OCI-M2 (cell line): Measurements from ENCODE around the gene CCDC85C.

Experiments
- DNase-seq: peaks from one replicate; lab custom pipeline; 2025; ENCODE audit not compliant: unreplicated experiment; lab: John Stamatoyannopoulos, UW

CCDC85C gene

DNA sequence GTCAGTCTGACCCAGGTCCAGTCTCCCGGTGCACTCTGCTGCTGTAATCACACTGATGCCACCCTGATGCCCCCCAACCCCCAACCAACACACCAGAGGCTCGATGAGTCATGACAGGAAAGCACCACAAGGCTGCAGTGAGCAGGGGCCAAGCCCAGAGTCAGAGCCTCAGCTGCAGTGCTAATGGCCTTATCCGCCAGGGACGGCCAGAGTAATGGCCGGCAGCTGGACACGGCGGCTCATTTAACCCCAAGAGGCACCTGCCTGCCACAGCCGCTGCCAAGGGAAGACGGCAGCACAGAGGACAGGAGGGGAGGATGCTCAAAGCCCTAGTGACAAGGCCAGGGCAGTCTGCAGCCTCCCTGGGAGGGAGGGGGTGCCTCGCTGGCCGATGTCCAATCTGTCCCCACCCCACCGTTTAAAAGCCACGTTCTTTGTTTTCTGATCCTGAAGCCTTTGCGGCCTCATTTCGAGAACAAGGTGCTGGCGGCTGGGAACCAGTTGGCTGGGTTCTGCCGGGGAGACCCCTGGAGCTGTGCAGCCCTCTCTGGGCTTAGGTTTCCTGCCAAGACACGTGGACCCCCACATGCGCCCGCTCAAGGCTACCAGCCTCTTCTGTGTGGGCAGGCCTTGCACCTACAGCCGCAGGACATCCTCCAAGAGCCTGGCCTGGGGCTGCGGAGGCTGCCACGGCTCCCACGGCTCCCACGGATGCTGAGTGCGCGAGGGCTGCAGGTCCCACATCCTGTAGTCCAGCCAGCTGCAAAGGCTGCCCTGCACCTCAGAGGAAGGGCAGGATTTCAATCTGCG lies 13.1 kb downstream of the CCDC85C start:
- DNase-seq = no peak

DNA sequence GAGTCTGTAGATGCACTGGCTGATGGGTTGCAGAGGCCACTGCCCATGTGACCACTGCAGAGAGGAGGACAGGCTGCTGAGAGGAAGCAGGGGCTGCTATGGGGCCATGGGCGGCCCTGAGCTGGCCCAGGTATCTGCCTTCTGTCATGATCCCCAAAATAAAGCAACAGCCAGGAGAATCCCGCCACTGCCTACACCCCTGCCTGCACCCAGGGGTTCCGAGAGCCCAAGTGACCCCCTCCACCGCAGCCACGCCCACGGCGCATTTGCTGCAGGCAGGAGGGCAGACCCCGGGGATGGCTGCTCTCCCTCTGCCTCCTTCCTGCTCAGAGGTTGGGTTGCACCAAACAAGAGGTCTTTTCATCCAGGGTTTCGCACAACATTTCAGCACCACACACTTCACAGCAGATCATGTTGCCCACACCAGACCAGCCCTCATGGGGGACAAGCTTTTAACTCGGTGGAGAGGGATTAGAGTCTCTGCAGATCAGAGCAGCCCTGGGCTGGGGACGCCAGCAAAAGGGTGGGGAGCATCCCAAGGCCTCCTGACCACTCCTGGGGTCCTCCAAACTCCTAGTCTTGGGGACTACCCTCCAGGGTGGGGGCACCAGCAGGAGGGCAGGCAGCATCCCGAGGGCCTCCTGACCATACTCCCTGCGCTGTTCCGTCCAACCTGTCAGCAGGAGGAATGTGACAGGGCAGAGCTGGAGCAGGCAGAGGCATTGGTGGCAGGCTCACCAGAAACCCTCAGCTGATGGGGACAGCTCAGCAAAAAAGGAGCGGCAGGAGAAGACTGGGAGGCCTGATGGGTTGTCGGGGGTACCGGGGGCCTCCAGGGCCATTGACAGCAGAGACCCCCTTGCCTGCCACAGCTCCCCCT lies 14.1 kb downstream of the CCDC85C start:
- no peak for DNase-seq

DNA sequence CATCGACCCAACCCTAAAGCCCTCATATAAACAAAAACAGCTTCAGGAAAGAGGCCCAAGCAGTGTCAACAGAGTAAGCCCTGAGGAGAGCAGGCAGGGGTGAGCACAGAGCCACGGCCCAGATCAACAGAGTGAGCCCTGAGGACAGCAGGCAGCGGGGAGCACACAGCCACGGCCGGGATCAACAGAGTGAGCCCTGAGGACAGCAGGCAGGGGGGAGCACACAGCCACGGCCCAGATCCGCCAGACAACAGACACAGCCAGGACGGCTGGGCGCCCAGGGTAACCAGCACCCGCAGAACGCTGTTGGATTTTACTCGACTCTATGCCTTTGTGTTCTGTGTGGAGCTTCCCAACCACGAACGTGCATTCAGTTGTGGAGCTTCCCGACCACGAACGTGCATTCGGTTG lies 15.0 kb downstream of the CCDC85C start:
- no peak for DNase-seq

DNA sequence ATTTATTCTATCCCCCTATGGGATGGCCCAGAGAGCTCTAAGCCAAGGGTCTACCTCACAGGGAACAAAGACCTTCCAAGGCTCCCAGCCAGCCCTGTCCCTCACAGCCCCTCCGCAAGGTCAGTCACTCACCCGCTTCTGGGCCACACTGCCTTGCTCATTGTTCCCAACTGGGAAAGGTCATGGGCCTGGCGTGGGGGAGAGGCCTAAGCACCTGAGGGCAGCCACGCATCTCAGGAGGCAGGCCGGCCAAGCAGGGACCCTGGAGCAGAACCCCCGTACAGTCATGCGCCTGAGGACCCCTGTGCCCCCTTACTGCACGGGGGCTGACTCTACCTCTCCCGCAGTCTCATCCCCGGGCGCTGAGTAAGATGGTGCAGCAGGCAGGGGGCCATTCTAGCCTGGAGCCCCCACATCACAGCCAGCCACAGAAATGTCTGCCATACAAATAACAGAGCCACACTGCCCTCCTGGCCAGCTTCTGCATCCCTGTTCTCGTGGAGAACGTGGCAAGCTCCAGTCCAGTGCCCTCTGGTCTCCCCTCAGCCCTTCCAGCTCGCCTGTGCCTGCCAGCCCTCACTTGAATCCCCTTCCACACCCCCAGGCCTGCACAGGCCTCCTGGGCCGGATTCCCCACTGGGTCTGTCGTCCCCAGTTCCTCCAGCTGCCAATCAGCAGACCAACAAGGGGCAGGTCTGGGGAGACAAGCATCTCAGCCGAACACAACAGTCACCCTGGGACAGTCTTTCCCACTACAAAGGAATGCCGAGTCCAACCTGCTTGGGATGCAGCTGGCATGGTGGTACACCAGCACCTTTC lies 16.3 kb downstream of the CCDC85C start:
- no peak for DNase-seq

DNA sequence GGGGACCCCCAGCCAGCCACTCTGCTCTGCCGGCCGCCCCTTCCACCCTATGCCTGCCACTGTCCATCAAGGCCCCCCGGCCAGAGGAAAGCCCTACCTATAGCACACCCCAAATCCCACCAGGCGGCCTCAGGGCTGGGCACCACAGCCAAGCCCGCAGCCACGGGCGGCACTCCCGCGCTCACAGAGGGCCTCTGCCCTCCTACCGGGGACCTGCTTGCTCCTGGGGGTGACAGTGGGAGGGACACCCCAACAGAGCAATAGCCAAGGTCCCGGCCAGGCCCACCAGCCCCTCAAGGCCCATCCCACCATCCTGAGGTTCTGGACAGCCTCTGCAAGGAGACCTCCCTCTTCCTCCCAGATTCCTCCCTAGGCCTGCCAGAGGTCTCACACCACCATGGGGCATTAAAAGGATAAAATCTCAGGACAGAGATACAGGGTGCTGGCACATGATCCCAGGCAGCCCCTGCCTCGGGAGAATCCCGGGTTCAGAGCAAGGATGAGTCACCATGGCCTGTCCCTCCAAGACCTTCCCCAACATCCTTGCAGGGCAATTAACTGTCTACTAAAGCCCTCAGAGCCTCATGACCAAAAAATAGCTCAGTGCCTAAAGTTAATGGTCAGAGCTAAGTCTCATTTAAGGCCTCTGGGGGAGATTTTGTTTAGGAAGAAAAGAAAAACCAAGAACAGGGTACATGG lies 17.1 kb downstream of the CCDC85C start:
- DNase-seq = no peak

DNA sequence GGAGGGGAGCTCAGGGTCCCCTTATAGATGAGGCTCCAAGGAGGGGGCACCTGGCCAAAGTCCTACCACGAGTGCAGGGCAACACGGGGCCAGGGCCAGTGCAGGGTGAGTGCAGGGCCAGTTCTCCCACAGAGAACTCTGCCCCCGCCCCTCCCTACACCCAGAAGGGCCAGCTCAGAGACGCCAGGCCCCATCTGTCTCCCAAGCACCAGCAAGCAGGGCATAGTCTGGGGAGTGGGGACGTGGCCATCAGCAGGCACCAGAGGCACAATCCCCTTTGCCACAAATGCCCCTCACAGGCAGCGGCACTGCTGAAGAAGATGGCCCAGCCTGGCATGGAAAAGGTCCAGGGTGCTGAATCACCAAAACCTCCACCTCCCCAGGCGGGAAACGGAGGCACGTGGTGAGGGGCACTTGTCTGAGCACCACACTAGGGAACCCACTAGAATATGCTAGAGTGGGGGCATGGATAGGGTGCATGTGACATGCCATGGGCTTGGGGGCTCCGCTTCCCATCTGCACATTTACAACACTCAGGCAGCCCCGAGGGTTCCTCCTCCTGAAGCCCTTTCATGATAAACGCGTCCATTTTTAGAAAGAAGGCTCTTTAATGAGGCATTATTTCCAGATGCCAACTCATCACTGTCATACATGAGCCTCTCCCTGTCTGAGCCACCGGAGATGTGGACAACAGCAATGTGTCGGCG lies 17.8 kb downstream of the CCDC85C start:
- DNase-seq = no peak

DNA sequence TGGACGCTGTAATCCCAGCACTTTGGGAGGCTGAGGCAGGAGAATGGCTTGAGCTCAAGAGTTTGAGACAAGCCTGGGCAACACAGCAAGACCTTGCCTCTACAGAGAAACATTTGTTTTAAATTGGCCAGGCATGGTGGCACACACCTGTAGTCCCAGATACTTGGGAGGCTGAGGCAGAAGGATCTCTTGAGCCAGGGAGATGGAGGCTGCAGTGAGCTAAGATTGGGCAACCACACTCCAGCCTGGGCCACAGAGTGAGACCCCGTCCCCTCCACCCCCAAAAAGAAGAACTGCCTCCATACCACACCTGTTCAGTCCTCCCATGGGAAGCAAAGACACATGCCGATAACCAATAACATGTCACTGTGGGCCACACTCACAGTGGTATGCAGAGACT lies 19.2 kb downstream of the CCDC85C start:
- DNase-seq = no peak

DNA sequence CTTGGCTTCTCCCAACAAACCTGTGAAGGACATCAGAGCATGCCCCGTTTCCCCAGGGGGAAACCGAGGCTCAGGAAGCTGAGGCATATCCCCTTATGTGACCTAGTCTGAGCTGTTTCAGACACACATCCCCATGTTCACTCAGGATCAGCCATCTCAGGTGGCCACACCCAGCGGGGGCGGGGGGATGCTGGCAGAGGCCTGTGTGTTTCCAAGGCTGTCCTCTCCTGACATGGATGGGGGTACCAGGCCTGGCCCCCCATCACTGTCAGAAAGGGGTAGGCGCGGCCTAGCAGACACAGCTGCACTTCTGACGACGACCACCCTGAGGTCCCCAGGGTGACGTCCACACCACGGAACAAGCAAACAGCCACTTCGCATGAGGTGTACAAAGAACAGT lies 22.1 kb downstream of the CCDC85C start:
- no peak for DNase-seq

DNA sequence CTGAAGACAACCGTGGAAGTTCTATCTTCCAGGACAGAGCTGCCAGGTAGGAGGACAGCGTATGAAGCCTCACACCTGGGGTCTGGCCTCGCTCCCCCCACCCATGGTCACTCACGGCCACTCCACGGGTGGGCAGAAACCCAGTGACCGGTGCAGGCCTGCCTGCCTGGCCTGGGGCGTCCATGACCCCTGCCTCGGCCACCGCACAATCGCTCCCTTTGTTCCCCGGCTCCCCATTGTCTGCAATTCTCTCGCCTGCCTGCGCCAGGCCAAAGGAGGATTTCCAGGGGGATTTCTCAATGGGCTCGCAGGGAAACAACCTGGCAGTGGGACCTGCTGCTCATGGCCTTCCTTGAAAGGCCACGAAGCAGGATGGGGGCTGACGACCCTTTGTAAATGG lies 22.6 kb downstream of the CCDC85C start:
- DNase-seq = no peak

DNA sequence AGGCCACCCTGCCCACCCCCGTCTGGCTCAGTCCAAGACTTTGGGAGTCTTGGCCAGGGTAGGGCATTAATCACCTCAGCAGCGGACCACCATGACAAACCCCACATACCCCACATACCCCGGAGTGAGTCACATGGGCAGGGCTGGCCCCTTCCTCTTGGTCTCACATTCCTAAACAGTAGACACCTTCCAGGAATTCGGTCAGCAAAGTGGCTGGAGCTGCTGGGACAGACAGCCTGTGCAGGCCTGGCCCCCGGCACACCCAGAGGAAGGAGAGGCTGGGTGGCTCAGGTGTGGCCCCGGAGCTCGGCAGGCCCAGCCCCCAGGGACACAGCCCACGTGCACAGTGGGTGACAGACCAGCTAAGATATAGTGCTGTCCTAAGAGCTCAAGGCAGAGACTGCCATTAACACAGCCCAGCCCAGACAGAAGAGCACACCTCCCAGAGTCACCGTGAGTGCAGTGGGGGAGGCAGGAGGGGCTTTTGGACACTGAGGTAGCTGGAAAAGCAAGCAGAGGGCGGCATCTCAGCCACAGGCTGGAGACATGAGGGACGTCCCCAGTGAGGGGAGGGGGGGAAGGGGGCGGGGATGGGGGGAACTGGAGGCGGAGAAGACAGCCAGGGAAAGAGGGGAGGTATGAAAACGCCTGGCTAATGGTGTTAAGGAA lies 24.0 kb downstream of the CCDC85C start:
- no peak for DNase-seq

DNA sequence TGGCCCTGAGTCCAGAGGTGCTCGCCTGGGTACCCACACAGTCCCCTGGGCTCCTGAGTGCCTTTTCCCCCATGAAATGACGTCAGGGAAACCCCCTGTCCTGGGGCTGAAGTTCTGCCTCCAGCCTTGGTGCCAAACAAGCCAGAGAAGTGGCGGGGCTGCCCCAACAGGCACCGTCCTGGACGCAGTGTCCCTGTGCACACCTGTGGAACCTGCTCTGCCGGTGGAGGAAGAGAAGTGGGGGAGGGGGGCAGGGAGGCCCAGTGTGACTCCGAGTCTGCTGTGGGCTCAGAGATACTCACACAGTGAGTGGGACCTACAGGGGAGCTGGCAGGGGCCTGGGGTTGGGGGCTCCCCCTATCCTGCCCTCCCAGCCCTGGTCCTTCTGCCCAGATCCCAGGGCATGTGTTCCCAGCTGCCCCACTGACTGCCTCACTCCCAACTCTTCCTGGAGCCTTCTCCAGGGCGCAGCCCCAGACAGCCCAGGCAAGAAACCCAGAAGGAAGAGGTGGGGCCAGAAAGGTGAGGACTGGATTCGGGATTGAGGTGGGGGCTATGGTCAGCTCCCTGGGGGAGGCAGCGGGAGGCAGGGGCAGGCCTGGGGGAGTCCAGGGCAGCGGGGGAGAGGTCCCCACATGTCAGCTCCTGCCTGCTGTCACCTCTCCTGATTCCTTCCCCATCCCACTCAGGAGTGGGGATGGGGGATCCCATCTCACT lies 24.7 kb downstream of the CCDC85C start:
- DNase-seq = no peak

DNA sequence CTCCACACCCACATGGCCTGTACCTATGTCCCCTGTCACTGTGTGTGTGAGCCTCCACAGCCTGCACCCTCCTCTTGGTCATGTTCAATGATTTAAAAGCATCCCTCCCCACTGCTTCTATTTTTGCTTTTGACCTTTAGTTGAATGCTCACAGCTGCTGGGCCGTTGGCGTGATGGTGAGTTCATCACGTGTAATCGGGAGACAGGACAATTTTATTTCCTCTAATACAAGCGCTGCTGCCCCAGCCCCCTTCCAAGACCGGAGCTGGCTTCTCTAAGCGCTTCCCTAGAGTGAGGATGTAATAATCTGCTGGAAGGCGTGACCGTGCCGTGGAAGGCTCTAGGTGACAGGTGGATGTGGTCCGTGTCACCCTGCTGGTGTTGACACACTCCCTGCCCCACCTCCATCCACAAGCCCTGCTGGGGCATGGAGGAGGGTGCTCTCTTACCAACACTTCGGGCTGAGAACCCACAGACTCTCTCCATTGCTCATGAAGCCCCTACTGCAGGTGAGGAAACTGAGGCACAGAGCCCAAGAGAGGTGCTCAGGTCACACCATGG lies 25.4 kb downstream of the CCDC85C start:
- no peak for DNase-seq

DNA sequence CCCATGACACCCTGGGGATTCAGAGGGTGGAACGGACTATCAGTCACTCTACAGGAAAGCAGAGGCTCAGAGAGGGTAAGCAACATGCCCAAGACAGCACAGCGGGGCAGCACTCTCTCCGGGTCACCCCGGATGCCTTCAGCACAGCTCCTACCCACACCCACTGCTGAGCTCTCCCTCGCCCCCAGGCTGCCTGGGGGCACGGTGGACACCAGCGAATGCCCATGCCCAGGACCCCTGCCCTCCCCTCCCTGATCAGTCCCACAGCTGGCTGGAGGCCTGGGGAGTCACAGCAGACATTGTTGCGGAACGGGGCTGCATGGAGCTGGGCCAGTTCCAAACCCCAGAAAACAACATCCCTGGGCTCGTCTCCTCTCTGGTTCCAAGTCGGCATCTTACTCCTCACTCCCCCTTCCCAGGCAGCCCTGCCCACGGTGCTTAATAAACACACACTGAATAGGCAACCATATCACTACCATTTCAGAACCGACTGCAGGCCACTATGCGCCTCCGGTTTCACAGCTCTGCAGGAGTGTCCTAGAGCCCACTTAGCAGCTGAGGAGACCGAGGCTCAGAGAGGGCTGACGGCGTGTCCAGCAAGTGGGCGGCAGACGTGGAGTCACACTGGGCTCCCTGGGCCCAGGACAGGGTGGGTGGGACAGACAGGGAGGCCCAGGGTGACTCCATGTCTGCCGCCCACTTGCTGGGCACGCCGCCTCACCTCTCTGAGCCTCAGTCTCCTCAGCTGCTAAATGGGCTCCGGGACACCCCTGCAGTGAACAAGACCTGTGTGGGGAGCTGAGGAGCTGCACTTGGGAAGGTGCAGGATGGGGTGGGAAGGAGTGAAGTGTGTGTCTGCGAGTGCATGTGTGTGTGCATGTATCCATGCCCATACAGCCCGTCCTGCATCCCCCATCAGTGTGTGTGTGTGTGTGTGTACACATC lies 27.0 kb downstream of the CCDC85C start:
- no peak for DNase-seq

DNA sequence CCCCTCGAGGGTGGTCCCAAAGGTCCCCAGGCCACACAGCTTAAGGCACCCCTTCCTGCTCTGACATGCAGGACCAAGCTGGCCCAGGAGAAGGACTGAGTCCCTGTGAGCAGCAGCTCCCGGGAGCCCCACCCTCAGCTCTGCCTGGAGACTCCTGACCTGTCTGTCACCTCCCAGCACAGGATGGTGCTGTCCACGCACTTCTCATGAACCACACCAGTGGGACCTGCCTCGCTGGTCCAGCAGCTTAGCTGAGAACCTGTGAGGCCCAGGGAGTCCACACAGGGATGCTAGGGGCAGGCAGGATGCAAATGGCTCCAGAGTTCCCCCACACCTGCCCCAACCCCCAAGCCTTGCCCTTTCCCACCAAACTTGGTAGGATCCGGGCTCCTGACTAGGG lies 27.7 kb downstream of the CCDC85C start:
- DNase-seq = no peak

DNA sequence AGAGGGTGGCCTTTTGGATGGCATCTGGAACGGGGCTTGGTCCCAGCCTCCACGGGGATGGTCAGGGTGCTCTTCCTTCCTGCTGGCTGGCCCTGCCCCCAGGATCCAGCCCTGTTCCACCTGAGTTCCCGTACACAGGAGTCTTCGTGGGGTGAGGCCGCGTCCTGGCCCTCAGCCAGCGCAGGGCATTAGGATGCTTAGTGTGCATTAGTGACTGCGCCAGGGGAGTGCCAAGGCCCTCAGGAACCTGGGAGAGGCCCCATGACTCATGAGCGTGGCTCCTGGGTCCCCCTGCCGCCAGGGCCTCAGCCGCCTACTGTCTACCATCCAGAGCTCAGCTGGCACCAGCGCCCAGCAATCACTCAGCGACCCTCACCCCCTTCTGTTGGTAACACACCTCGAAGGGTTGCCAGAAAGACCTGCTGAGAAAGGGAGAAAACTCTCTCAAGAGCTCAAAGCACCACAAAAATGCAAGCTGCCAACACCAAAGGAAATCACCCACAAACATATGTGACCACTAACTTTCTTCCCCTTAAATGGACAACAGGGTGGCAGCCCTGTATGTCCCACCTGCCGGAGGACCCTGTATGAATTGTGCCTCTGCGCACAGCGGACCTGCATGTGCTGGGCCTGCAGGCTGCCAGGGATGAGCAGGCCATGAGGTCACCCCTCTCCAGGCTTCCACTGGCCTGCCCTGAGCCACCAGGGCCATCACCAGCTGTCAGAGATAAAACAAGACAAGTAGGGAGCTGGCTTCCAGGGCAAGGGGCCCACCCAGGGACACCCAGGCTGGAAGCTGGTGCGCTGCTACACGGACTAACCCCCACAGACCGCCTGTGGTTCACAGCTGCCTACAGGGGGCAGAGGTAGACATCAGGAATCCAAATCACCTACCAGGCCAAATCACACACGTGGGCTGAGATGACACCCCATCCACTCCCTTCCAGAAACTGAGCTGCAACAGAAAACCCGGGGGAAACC lies 28.7 kb downstream of the CCDC85C start:
- no peak for DNase-seq

DNA sequence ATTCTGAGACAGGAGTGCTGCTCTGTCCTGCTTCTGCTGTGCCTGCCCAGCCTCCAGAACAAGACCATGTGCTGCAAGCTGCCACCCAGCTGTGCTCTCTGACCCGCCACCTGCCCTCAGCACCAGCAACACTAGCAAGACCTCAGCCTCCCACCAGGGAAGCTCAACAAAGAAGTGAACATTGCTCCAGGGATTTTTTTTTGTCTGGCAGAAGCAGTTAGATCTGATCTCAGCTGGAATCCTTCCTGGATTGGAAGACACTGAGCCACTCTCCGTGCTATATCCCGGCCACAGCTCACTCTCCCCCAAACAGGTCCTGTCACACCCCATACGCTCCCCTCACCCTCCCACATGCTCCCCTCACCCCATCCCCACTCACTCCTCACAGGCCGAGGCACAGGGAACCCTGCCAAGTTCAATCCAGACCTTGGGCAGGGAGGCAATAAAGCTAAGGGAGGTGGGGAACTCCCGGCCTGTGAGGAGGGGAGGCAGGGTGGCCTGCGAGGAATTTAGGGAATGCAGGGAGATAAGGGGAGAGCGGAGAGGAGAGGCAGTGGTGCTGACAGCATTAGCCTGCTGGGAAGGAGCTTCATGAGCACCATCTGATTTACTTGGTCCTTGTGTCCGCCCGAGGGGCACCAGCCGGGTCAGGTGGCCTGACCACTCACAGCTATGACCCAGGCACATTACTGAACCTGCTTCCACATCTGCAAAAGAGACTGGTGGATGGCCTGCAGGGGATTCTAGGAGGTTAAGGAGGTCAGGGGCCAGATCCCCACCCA lies 29.7 kb downstream of the CCDC85C start:
- no peak for DNase-seq
